Aorta (tissue), 5 donors: ENCODE data around the gene SIM1. TPM values are rescaled to one million over a fixed set of nuclear protein-coding genes. Genes with fewer than 3 reads are reported as not detected.
A peak's percentile ranks its signal among the peaks of the same experiment; 100 is the strongest.

Experiments used
- ATAC-seq: fragments of 200-7000 bp; cut with Tn5 transposase; one replicate; pipeline ENCODE4 v1.9.1; 2022; ENCODE audit warnings: moderate library complexity; ENCODE audit not compliant: low FRiP score
- DNase-seq, 2 donors: peaks; one replicate each; pipeline ENCODE4 v3.0.0-alpha.2; 2020
- H3K27ac ChIP-seq, 2 donors: one replicate each; pipeline ENCODE4 v1.5.1; 2013; ENCODE audit warnings: low read length in 2 of 2, mild to moderate bottlenecking in 2 of 2, moderate library complexity in 2 of 2, control low read depth in 1 of 2, inconsistent platforms in 1 of 2, low read depth in 1 of 2
- H3K27me3 ChIP-seq, 2 donors: one replicate each; pipeline ENCODE4 v1.6.1; 2013; ENCODE audit warnings: control low read depth in 1 of 2, low read length in 1 of 2, mild to moderate bottlenecking in 1 of 2, moderate library complexity in 1 of 2; ENCODE audit not compliant: insufficient read depth in 2 of 2, control insufficient read depth in 1 of 2
- H3K36me3 ChIP-seq, 2 donors: one replicate each; pipeline ENCODE4 v1.6.1; 2013; ENCODE audit warnings: control low read depth in 1 of 2, low read length in 1 of 2, mild to moderate bottlenecking in 1 of 2; ENCODE audit not compliant: insufficient read depth in 2 of 2, control insufficient read depth in 1 of 2
- H3K4me1 ChIP-seq, 2 donors: one replicate each; pipeline ENCODE4 v1.6.1; 2013; ENCODE audit warnings: low read length in 2 of 2, control low read depth in 1 of 2, mild to moderate bottlenecking in 1 of 2, moderate library complexity in 1 of 2; ENCODE audit not compliant: insufficient read depth in 2 of 2, control insufficient read depth in 1 of 2
- H3K4me3 ChIP-seq, 2 donors: one replicate each; pipeline ENCODE4 v1.5.1; 2013; ENCODE audit warnings: low read length in 2 of 2, control low read depth in 1 of 2, mild to moderate bottlenecking in 1 of 2
- H3K9me3 ChIP-seq: one replicate; pipeline ENCODE4 v1.6.1; 2013; ENCODE audit warnings: mild to moderate bottlenecking, low read length; ENCODE audit not compliant: control insufficient read depth
- WGBS, 2 donors: extraction: QIAGEN DNeasy Blood & Tissue Kit; methylation state at CpG; one replicate each; pipeline ENCODE4 v1.1.7; 2013; 5-methylcytosine and 5-hydroxymethylcytosine counted together
- intact Hi-C, 2 donors: fragments of 100-400 bp; cut with DNase I; formaldehyde crosslinking; loops; one replicate each; pipeline versions ENCODE4 v1.14.2 to v1.15.0; 2022
- long read RNA-seq, 2 donors: library from polyadenylated mRNA; unstranded; transcript quantifications; one replicate each; pipeline ENCODE4 v2.0.0, GENCODE V29; 2020 to 2021
- polyA plus RNA-seq, 2 donors: library from polyadenylated mRNA; stranded (reverse); fragments of 200-250 nt; gene quantifications; one replicate each; pipeline ENCODE4 v1.2.3, GENCODE V29; 2013
- total RNA-seq, 2 donors: library from RNA; stranded (reverse); fragmentation: NEBNext Ultra II Directional; extraction: Animal tissue kit (Norgen Biotek cat#: 25700); gene quantifications; one replicate each; pipeline ENCODE4 v1.2.1, GENCODE V29; 2021
- donor health status: healthy with polysubstance abuse.
- donor health status: Bipolar disorder and iron deficiency.
- donor health status: DM: no; HTN: no; CAD: no.
- donor health status: DM: no; HTN: no; CAD: no.
- donor health status: DM: yes; HTN: yes; CAD: no.

Gene SIM1
- total RNA-seq (under 1 TPM in 1 of 2 donors, not detected in 1; 0.10 TPM), polyA plus RNA-seq (not detected)
- long read RNA-seq, donor 1 = 0 reads
- long read RNA-seq, donor 2 = 0 reads

GRCh38 chr6:100464903-100465700 is at the start of gene SIM1:
SIM1 (minus strand) TSS chr6:100464921; CDS start chr6:100463468, 1,453 bp downstream.
- Histone ChIP-seq H3K4me3 (no peak within 1 kb of the TSS), H3K27me3 (no peaks in the 10 kb centered on the region), H3K9me3 (peaks cover 1% of the 10 kb centered on the region), H3K36me3 (no peaks in the 10 kb centered on the region), H3K4me1 (no peaks in the 10 kb centered on the region), H3K27ac (no peak within 1 kb of the TSS)
- ATAC-seq = peak; percentile 60
- WGBS, 2 donors = 5 to 7% methylated on average over 58 to 66 of the region's 66 CpGs
- intact Hi-C loops = no loop called here
- peak in 1 of 2 donors; percentile 85 for DNase-seq

GRCh38 chr6:100512203-100512862 is 47.6 kb upstream of the SIM1 start:
- no peak for DNase-seq
- WGBS, 2 donors = 66 to 72% methylated on average over 6 of the region's 6 CpGs
- no peak overlapping the region for H3K27ac ChIP-seq
- intact Hi-C loops = no loop called here
- H3K9me3 ChIP-seq = no peaks in the 10 kb centered on the region
- H3K4me1 ChIP-seq = no peaks in the 10 kb centered on the region
- H3K27me3 ChIP-seq = no peaks in the 10 kb centered on the region
- ATAC-seq = no peak
- H3K4me3 ChIP-seq = no peak overlapping the region
- H3K36me3 ChIP-seq = peaks cover 2 to 8% of the 10 kb centered on the region in 2 donors

GRCh38 chr6:100509101-100509500 is 44.4 kb upstream of the SIM1 start:
- H3K36me3 ChIP-seq = peaks cover 2 to 8% of the 10 kb centered on the region in 2 donors
- WGBS, 2 donors = 91 to 94% methylated on average over 3 of the region's 3 CpGs
- H3K27ac ChIP-seq = no peak overlapping the region
- H3K4me3 ChIP-seq = no peak overlapping the region
- intact Hi-C loops = no loop called here
- DNase-seq (no peak), ATAC-seq (no peak)
- H3K4me1 ChIP-seq = peaks cover 0 to 3% of the 10 kb centered on the region in 2 donors
- H3K27me3 ChIP-seq = no peaks in the 10 kb centered on the region
- no peaks in the 10 kb centered on the region for H3K9me3 ChIP-seq

- Histone ChIP-seq H3K27ac (no peak overlapping the region), H3K4me1 (peaks cover 0 to 4% of the 10 kb centered on the region in 2 donors), H3K9me3 (no peaks in the 10 kb centered on the region), H3K36me3 (no peaks in the 10 kb centered on the region), H3K4me3 (no peak overlapping the region), H3K27me3 (no peaks in the 10 kb centered on the region)
- intact Hi-C loops = no loop called here
- 94 to 97% methylated on average over 2 of the region's 2 CpGs for WGBS, 2 donors
- ATAC-seq (no peak), DNase-seq (no peak)
Observed at GRCh38 chr6:100506651-100507050, 41.9 kb upstream of the SIM1 start.

GRCh38 chr6:100504786-100505737 is 40.3 kb upstream of the SIM1 start:
- peak; percentile 70 for ATAC-seq
- WGBS, 2 donors = 26 to 28% methylated on average over 6 of the region's 6 CpGs
- peak; percentile 63 to 75 for DNase-seq

GRCh38 chr6:100503043-100503705 is 38.5 kb upstream of the SIM1 start:
- H3K27ac ChIP-seq = no peak overlapping the region
- DNase-seq (no peak), ATAC-seq (no peak)
- no peak overlapping the region for H3K4me3 ChIP-seq
- H3K4me1 ChIP-seq = peaks cover 0 to 4% of the 10 kb centered on the region in 2 donors
- H3K36me3 ChIP-seq = no peaks in the 10 kb centered on the region
- intact Hi-C loops = no loop called here
- no peaks in the 10 kb centered on the region for H3K9me3 ChIP-seq
- no peaks in the 10 kb centered on the region for H3K27me3 ChIP-seq

More at GRCh38 chr6:100504786-100505737, 40.3 kb upstream of the SIM1 start:
- no peak overlapping the region for H3K4me3 ChIP-seq
- intact Hi-C loops = no loop called here
- H3K4me1 ChIP-seq = peaks cover 0 to 4% of the 10 kb centered on the region in 2 donors
- H3K36me3 ChIP-seq = no peaks in the 10 kb centered on the region
- H3K27me3 ChIP-seq = no peaks in the 10 kb centered on the region
- peak overlapping the region; percentile 82 to 98 for H3K27ac ChIP-seq
- H3K9me3 ChIP-seq = no peaks in the 10 kb centered on the region

- Histone ChIP-seq H3K4me3 (no peak overlapping the region), H3K27me3 (no peaks in the 10 kb centered on the region), H3K4me1 (no peaks in the 10 kb centered on the region), H3K27ac (no peak overlapping the region), H3K9me3 (peaks cover 1% of the 10 kb centered on the region), H3K36me3 (no peaks in the 10 kb centered on the region)
- WGBS, 2 donors = 74 to 75% methylated on average over 6 of the region's 6 CpGs
- DNase-seq (no peak), ATAC-seq (no peak)
- intact Hi-C loops = loop anchor here in 1 of 2 donors (10.0 kb wide), 1 partner anchor 171 kb away; no protein-coding TSS in a partner anchor
Observed at GRCh38 chr6:100493206-100493888, 28.6 kb upstream of the SIM1 start.
